ENCODE data around the gene FBXO15.

DNA sequence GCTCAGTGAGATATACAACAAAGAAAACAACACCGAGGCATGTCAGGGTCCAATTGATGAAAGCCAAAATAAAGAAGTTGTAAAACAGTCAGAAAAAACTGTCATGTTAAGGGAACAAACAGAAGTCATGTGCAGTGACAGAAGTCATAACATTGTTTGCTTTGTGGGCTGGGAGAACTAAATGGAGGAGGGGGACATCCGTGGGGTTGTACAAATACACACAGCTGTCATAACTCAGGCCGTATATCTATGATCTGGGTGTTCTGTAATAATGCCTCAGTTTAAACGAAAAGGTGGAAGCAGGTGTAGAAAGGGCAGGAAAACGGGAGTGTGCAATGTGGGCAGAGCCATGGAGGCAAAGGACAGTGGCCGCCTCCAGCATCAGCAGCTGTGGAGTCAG lies 28.0 kb upstream of the FBXO15 start:
- TF ChIP-seq, protein P1, sequence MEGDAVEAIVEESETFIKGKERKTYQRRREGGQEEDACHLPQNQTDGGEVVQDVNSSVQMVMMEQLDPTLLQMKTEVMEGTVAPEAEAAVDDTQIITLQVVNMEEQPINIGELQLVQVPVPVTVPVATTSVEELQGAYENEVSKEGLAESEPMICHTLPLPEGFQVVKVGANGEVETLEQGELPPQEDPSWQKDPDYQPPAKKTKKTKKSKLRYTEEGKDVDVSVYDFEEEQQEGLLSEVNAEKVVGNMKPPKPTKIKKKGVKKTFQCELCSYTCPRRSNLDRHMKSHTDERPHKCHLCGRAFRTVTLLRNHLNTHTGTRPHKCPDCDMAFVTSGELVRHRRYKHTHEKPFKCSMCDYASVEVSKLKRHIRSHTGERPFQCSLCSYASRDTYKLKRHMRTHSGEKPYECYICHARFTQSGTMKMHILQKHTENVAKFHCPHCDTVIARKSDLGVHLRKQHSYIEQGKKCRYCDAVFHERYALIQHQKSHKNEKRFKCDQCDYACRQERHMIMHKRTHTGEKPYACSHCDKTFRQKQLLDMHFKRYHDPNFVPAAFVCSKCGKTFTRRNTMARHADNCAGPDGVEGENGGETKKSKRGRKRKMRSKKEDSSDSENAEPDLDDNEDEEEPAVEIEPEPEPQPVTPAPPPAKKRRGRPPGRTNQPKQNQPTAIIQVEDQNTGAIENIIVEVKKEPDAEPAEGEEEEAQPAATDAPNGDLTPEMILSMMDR (IDR thresholded peaks at IDR 0.05) = no peak
- no peak for TF ChIP-seq POLR2A (IDR thresholded peaks at IDR 0.05)

All from body of pancreas (tissue), 4 donors.